Trophoblast cell (in vitro differentiated cells and primary cell): Measurements from ENCODE around the gene DOCK3.

Source experiments
- DNase-seq, 2 donors: peaks; one replicate each; pipeline ENCODE4 v3.0.0-alpha.2; 2016
- H2AFZ ChIP-seq: 2 replicates; pipeline ENCODE4 v1.6.1; 2013; ENCODE audit warnings: low read length, moderate library complexity, mild to moderate bottlenecking; ENCODE audit not compliant: insufficient read depth, poor library complexity
- H2AK5ac ChIP-seq: 2 replicates; pipeline ENCODE4 v1.6.1; 2013; ENCODE audit warnings: mild to moderate bottlenecking, low read length
- H2BK120ac ChIP-seq: 2 replicates; pipeline ENCODE4 v1.6.1; 2013; ENCODE audit warnings: low read length, mild to moderate bottlenecking, moderate library complexity; ENCODE audit not compliant: insufficient read depth, poor library complexity
- H2BK12ac ChIP-seq: 2 replicates; pipeline ENCODE4 v1.6.1; 2013; ENCODE audit warnings: mild to moderate bottlenecking, low read length, moderate library complexity
- H2BK5ac ChIP-seq: 2 replicates; pipeline ENCODE4 v1.6.1; 2013; ENCODE audit warnings: low read length, low read depth, moderate library complexity, mild to moderate bottlenecking; ENCODE audit not compliant: poor library complexity
- H3K14ac ChIP-seq: 2 replicates; pipeline ENCODE4 v1.6.1; 2013; ENCODE audit warnings: mild to moderate bottlenecking, low read length
- H3K18ac ChIP-seq: 2 replicates; pipeline ENCODE4 v1.6.1; 2013; ENCODE audit warnings: mild to moderate bottlenecking, low read length
- H3K23ac ChIP-seq: 2 replicates; pipeline ENCODE4 v1.6.1; 2013; ENCODE audit warnings: low read length
- H3K27ac ChIP-seq: 2 replicates; pipeline ENCODE4 v1.5.1; 2013; ENCODE audit warnings: low read depth, mild to moderate bottlenecking, inconsistent platforms, low read length, moderate library complexity
- H3K27me3 ChIP-seq: 2 replicates; pipeline ENCODE4 v1.6.1; 2013; ENCODE audit warnings: inconsistent platforms, mild to moderate bottlenecking, low read length, moderate library complexity; ENCODE audit not compliant: insufficient read depth
- H3K36me3 ChIP-seq, 2 experiments: 1 replicate in 1 of 2; 2 replicates in 1 of 2; pipeline ENCODE4 v1.6.1; 2013; ENCODE audit warnings: low read length in 2 of 2, mild to moderate bottlenecking in 2 of 2, moderate library complexity in 1 of 2; ENCODE audit not compliant: insufficient read depth in 2 of 2, control insufficient read depth in 1 of 2
- H3K4ac ChIP-seq: 2 replicates; pipeline ENCODE4 v1.6.1; 2013; ENCODE audit warnings: low read depth, mild to moderate bottlenecking, low read length, moderate library complexity
- H3K4me1 ChIP-seq, 2 experiments: 1 replicate in 1 of 2; 2 replicates in 1 of 2; pipeline ENCODE4 v1.6.1; 2013; ENCODE audit warnings: low read length in 2 of 2, mild to moderate bottlenecking in 2 of 2, moderate library complexity in 1 of 2; ENCODE audit not compliant: insufficient read depth in 2 of 2, control insufficient read depth in 1 of 2
- H3K4me2 ChIP-seq: 2 replicates; pipeline ENCODE4 v1.6.1; 2013; ENCODE audit warnings: inconsistent platforms, mild to moderate bottlenecking, low read length, moderate library complexity
- H3K4me3 ChIP-seq: 2 replicates; pipeline ENCODE4 v1.5.1; 2013; ENCODE audit warnings: mild to moderate bottlenecking, low read depth, low read length, inconsistent platforms
- H3K79me1 ChIP-seq: one replicate; pipeline ENCODE4 v1.6.1; 2013; ENCODE audit warnings: low read length
- H3K79me2 ChIP-seq: 2 replicates; pipeline ENCODE4 v1.6.1; 2013; ENCODE audit warnings: low read length, mild to moderate bottlenecking; ENCODE audit not compliant: control insufficient read depth, insufficient read depth, poor library complexity
- H3K9ac ChIP-seq: 2 replicates; pipeline ENCODE4 v1.6.1; 2013; ENCODE audit warnings: mild to moderate bottlenecking, low read length
- H3K9me3 ChIP-seq: 2 replicates; pipeline ENCODE4 v1.6.1; 2013; ENCODE audit warnings: low read depth, mild to moderate bottlenecking, control low read depth, inconsistent platforms, low read length; ENCODE audit not compliant: insufficient read depth
- H4K12ac ChIP-seq: 2 replicates; pipeline ENCODE4 v1.6.1; 2013; ENCODE audit warnings: low read depth, mild to moderate bottlenecking, low read length, moderate library complexity
- H4K8ac ChIP-seq: 2 replicates; pipeline ENCODE4 v1.6.1; 2013; ENCODE audit warnings: low read depth, mild to moderate bottlenecking, low read length, moderate library complexity
- H4K91ac ChIP-seq: one replicate; pipeline ENCODE4 v1.6.1; 2013; ENCODE audit warnings: low read depth, mild to moderate bottlenecking, low read length, moderate library complexity
- WGBS: extraction: QIAGEN DNeasy Blood & Tissue Kit; methylation state at CpG from one replicate; pipeline ENCODE4 v1.1.7; 2013; ENCODE audit warnings: missing lambda C conversion rate; ENCODE audit not compliant: insufficient read length, insufficient coverage; ENCODE audit errors: extremely low coverage; 5-methylcytosine and 5-hydroxymethylcytosine counted together

Gene DOCK3

GRCh38 chr3:51139616-51140015 lies 464.9 kb downstream of the DOCK3 start:
- no peak overlapping the region for H3K14ac ChIP-seq
- no peaks in the 10 kb centered on the region for H3K36me3 ChIP-seq
- H3K18ac ChIP-seq = no peak overlapping the region
- H3K9ac ChIP-seq = no peak overlapping the region
- H4K12ac ChIP-seq = no peak overlapping the region
- no peaks in the 10 kb centered on the region for H3K79me1 ChIP-seq
- no peak overlapping the region for H4K8ac ChIP-seq
- H3K4ac ChIP-seq = no peak overlapping the region
- no peak overlapping the region for H2AK5ac ChIP-seq
- H3K4me3 ChIP-seq = no peak overlapping the region
- no peak overlapping the region for H3K23ac ChIP-seq
- H3K9me3 ChIP-seq = no peaks in the 10 kb centered on the region
- no peak overlapping the region for H2BK12ac ChIP-seq
- H2AFZ ChIP-seq = no peak overlapping the region
- H4K91ac ChIP-seq = no peak overlapping the region
- H3K27ac ChIP-seq = no peak overlapping the region
- no peaks in the 10 kb centered on the region for H3K79me2 ChIP-seq
- H3K4me2 ChIP-seq = no peak overlapping the region
- no peaks in the 10 kb centered on the region for H3K27me3 ChIP-seq
- no CpG with 5 or more reads among the region's 1 CpG for WGBS
- no peak overlapping the region for H2BK120ac ChIP-seq
- no peak for DNase-seq
- no peak overlapping the region for H2BK5ac ChIP-seq
- no peaks in the 10 kb centered on the region for H3K4me1 ChIP-seq

DNA sequence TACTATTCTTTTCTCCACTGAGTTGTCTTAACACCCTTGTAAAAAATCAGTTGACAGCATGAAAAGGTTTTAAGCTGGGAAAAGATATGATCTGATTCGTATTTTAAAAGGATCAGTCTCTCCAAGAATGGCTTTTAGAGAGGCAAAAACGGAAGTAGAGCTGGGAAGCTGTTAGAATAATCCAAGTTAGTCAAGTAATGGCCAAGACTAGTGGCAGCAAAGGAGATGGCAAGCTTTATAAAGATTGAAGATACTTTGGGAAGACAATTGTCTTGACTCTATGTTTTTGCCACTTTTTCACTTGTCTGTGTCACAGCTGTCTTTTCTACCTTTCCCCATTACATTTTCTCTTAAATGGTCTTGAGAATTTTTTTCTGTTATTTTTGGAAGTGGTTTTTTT lies 466.8 kb downstream of the DOCK3 start:
- H3K14ac ChIP-seq = no peak overlapping the region
- no peak overlapping the region for H4K8ac ChIP-seq
- no peak overlapping the region for H3K4ac ChIP-seq
- no peaks in the 10 kb centered on the region for H3K9me3 ChIP-seq
- no peak overlapping the region for H4K12ac ChIP-seq
- no peak overlapping the region for H2BK5ac ChIP-seq
- no peak overlapping the region for H2AK5ac ChIP-seq
- no peak overlapping the region for H4K91ac ChIP-seq
- no peaks in the 10 kb centered on the region for H3K27me3 ChIP-seq
- DNase-seq = no peak
- H3K27ac ChIP-seq = no peak overlapping the region
- H3K4me3 ChIP-seq = no peak overlapping the region
- no peak overlapping the region for H2BK12ac ChIP-seq
- H2AFZ ChIP-seq = no peak overlapping the region
- H3K79me2 ChIP-seq = no peaks in the 10 kb centered on the region
- H2BK120ac ChIP-seq = no peak overlapping the region
- H3K4me1 ChIP-seq = no peaks in the 10 kb centered on the region
- H3K9ac ChIP-seq = no peak overlapping the region
- H3K4me2 ChIP-seq = no peak overlapping the region
- no CpG with 5 or more reads among the region's 2 CpGs for WGBS
- no peaks in the 10 kb centered on the region for H3K79me1 ChIP-seq
- H3K36me3 ChIP-seq = no peaks in the 10 kb centered on the region
- no peak overlapping the region for H3K18ac ChIP-seq
- no peak overlapping the region for H3K23ac ChIP-seq

- Histone ChIP-seq H3K4me3 (no peak overlapping the region), H3K79me1 (no peaks in the 10 kb centered on the region), H2BK120ac (no peak overlapping the region), H3K14ac (no peak overlapping the region), H3K9me3 (no peaks in the 10 kb centered on the region), H2AFZ (no peak overlapping the region), H2BK5ac (no peak overlapping the region), H3K23ac (no peak overlapping the region), H4K12ac (no peak overlapping the region), H3K36me3 (no peaks in the 10 kb centered on the region), H3K4me2 (no peak overlapping the region), H2BK12ac (no peak overlapping the region), H4K91ac (no peak overlapping the region), H3K4me1 (no peaks in the 10 kb centered on the region), H3K27me3 (no peaks in the 10 kb centered on the region), H3K4ac (no peak overlapping the region), H3K18ac (no peak overlapping the region), H3K27ac (no peak overlapping the region), H3K9ac (no peak overlapping the region), H2AK5ac (no peak overlapping the region), H4K8ac (no peak overlapping the region), H3K79me2 (no peaks in the 10 kb centered on the region)
- no CpG with 5 or more reads among the region's 8 CpGs for WGBS
- no peak for DNase-seq
These were observed 471.3 kb downstream of the DOCK3 start for GRCh38 chr3:51145811-51146585.

- H4K8ac ChIP-seq = no peak overlapping the region
- no peaks in the 10 kb centered on the region for H3K27me3 ChIP-seq
These were observed 472.1 kb downstream of the DOCK3 start for GRCh38 chr3:51146781-51147180.

More at GRCh38 chr3:51146781-51147180, 472.1 kb downstream of the DOCK3 start:
- no peak overlapping the region for H3K14ac ChIP-seq
- DNase-seq = no peak
- no peak overlapping the region for H3K18ac ChIP-seq
- no peaks in the 10 kb centered on the region for H3K36me3 ChIP-seq
- no peak overlapping the region for H2BK12ac ChIP-seq
- H4K91ac ChIP-seq = no peak overlapping the region
- no peak overlapping the region for H3K4me2 ChIP-seq
- no peak overlapping the region for H2BK5ac ChIP-seq
- H3K27ac ChIP-seq = no peak overlapping the region
- no peak overlapping the region for H2AFZ ChIP-seq
- no peak overlapping the region for H3K23ac ChIP-seq
- H2BK120ac ChIP-seq = no peak overlapping the region
- H3K9ac ChIP-seq = no peak overlapping the region
- WGBS = no CpG with 5 or more reads among the region's 2 CpGs
- no peak overlapping the region for H4K12ac ChIP-seq
- no peak overlapping the region for H3K4me3 ChIP-seq
- no peaks in the 10 kb centered on the region for H3K4me1 ChIP-seq
- no peak overlapping the region for H3K4ac ChIP-seq
- no peaks in the 10 kb centered on the region for H3K9me3 ChIP-seq
- H2AK5ac ChIP-seq = no peak overlapping the region
- H3K79me1 ChIP-seq = no peaks in the 10 kb centered on the region
- H3K79me2 ChIP-seq = no peaks in the 10 kb centered on the region
